Naive B cell (primary cell): ENCODE results near the gene KLF1. TPM values are rescaled to one million over a fixed set of nuclear protein-coding genes. Genes with fewer than 3 reads are reported as not detected.

Source experiments
- ATAC-seq, 2 donors: fragments of 150-1000 bp; cut with Tn5 transposase; 2 replicates each; pipeline ENCODE4 v1.10.0; 2021; ENCODE audit warnings: low read depth in 2 of 2, mild to moderate bottlenecking in 2 of 2, moderate library complexity in 2 of 2
- DNase-seq: peaks from one replicate; pipeline ENCODE4 v3.0.0; 2022
- H3K27ac Mint-ChIP-seq, 6 donors: one replicate each; pipeline ENCODE4 v1.8.0; 2020 to 2022; ENCODE audit warnings: mild to moderate bottlenecking in 6 of 6, mixed read lengths in 6 of 6, moderate library complexity in 5 of 6, inconsistent platforms in 2 of 6
- H3K27me3 Mint-ChIP-seq, 3 donors: one replicate each; pipeline ENCODE4 v1.8.0; 2021 to 2022; ENCODE audit warnings: mixed read lengths in 3 of 3, mild to moderate bottlenecking in 1 of 3
- H3K36me3 Mint-ChIP-seq, 2 donors: one replicate each; pipeline ENCODE4 v1.8.0; 2020 to 2022; ENCODE audit warnings: mixed read lengths in 2 of 2, inconsistent platforms in 1 of 2, mild to moderate bottlenecking in 1 of 2
- H3K4me1 Mint-ChIP-seq, 3 donors: one replicate each; pipeline ENCODE4 v1.8.0; 2020 to 2022; ENCODE audit warnings: mixed read lengths in 3 of 3, inconsistent platforms in 1 of 3, mild to moderate bottlenecking in 1 of 3, moderate library complexity in 1 of 3
- H3K4me3 Mint-ChIP-seq, 8 donors: one replicate each; pipeline ENCODE4 v1.8.0; 2020 to 2022; ENCODE audit warnings: mild to moderate bottlenecking in 8 of 8, mixed read lengths in 8 of 8, moderate library complexity in 8 of 8, inconsistent platforms in 2 of 8
- H3K9me3 Mint-ChIP-seq, 7 donors: one replicate each; pipeline ENCODE4 v1.8.0; 2020 to 2022; ENCODE audit warnings: mixed read lengths in 7 of 7, mild to moderate bottlenecking in 5 of 7, inconsistent platforms in 2 of 7, moderate library complexity in 1 of 7
- polyA plus RNA-seq, 6 donors: library from polyadenylated mRNA; unstranded; fragments of 300-500 nt; fragmentation: Illumina TruSeq; gene quantifications; one replicate each; pipeline ENCODE4 v1.2.3, GENCODE V29; 2021; ENCODE audit warnings: low read depth in 6 of 6

Gene KLF1
- polyA plus RNA-seq, 6 donors from 2014 or later: not detected

GRCh38 chr19:12836529-12836863 lies 50.5 kb downstream of the KLF1 start:
- Mint-ChIP-seq H3K4me1 (peaks cover 39 to 74% (median 58%) of the 10 kb centered on the region in 3 donors), H3K36me3 (peaks cover 0 to 30% of the 10 kb centered on the region in 2 donors), H3K27me3 (peaks cover 67 to 93% (median 69%) of the 10 kb centered on the region in 3 donors), H3K4me3 (peak overlapping the region in 2 of 8 donors; percentile 61 to 67), H3K9me3 (peaks cover 0 to 16% (median 7%) of the 10 kb centered on the region in 7 donors), H3K27ac (peak overlapping the region in 1 of 6 donors; percentile 82)
- ATAC-seq (no peak), DNase-seq (no peak)

- peak overlapping the region in 3 of 6 donors; percentile 52 to 73 (median 63) for H3K27ac Mint-ChIP-seq
- H3K36me3 Mint-ChIP-seq: peaks cover 0 to 20% of the 10 kb centered on the region in 2 donors
- peaks cover 67 to 93% (median 69%) of the 10 kb centered on the region in 3 donors for H3K27me3 Mint-ChIP-seq
- H3K9me3 Mint-ChIP-seq: peaks cover 1 to 17% (median 6%) of the 10 kb centered on the region in 7 donors
- peak in 1 of 2 donors; percentile 11 for ATAC-seq
- DNase-seq: no peak
- H3K4me1 Mint-ChIP-seq: peaks cover 29 to 61% (median 46%) of the 10 kb centered on the region in 3 donors
- peak overlapping the region in 6 of 8 donors; percentile 47 to 74 (median 68) for H3K4me3 Mint-ChIP-seq
Measured at GRCh38 chr19:12834976-12835757, 51.8 kb downstream of the KLF1 start.

- DNase-seq (no peak), ATAC-seq (no peak)
- Mint-ChIP-seq H3K4me3 (peak within 1 kb of the TSS; percentile 52 to 79 (median 70)), H3K4me1 (peaks cover 29 to 57% (median 42%) of the 10 kb centered on the region in 3 donors), H3K27ac (peak within 1 kb of the TSS in 5 of 6 donors; percentile 49 to 88 (median 73)), H3K36me3 (peaks cover 0 to 19% of the 10 kb centered on the region in 2 donors), H3K9me3 (peaks cover 1 to 17% (median 6%) of the 10 kb centered on the region in 7 donors), H3K27me3 (peaks cover 67 to 93% (median 69%) of the 10 kb centered on the region in 3 donors)
Measured at GRCh38 chr19:12834566-12834943, 52.4 kb downstream of the KLF1 start, which contains the start of gene RTBDN. Gene RTBDN (minus strand): TSS chr19:12834579. CDS start chr19:12829979, 4,600 bp downstream.

Other genes with a start within 250 kb of the KLF1 start
- 10 to 100 TPM; 64.1 to 97.0 (median 76.9) TPM for gene MAN2B1, start 220.5 kb downstream of the KLF1 start, polyA plus RNA-seq
- gene WDR83, start 220.4 kb downstream of the KLF1 start, polyA plus RNA-seq: 10 to 100 TPM; 12.6 to 34.5 (median 17.5) TPM
- gene DHPS, start 205.3 kb downstream of the KLF1 start, polyA plus RNA-seq: 100 to 1,000 TPM in 2 of 6 donors, 10 to 100 TPM in 4; 83.5 to 132 (median 85.5) TPM
- gene GNG14, start 199.2 kb downstream of the KLF1 start, polyA plus RNA-seq: not detected
- gene FBXW9, start 190.6 kb downstream of the KLF1 start, polyA plus RNA-seq: 1 to 10 TPM; 2.0 to 5.8 (median 4.9) TPM
- gene TNPO2, start 163.3 kb downstream of the KLF1 start, polyA plus RNA-seq: 1 to 10 TPM in 5 of 6 donors, not detected in 1; 1.7 to 3.5 (median 2.7) TPM
- gene TRIR, start 152.5 kb downstream of the KLF1 start, polyA plus RNA-seq: 100 to 1,000 TPM; 207 to 269 (median 230) TPM
- gene GET3, start 149.7 kb downstream of the KLF1 start, polyA plus RNA-seq: 100 to 1,000 TPM in 1 of 6 donors, 10 to 100 TPM in 5; 46.3 to 105 (median 53.5) TPM
- gene BEST2, start 135.4 kb downstream of the KLF1 start, polyA plus RNA-seq: under 1 TPM in 1 of 6 donors, not detected in 5; 0.23 TPM
- 1 to 10 TPM; 1.1 to 7.1 (median 3.3) TPM for gene HOOK2, start 111.6 kb downstream of the KLF1 start, polyA plus RNA-seq
- 1,000 to 10,000 TPM in 5 of 6 donors, 100 to 1,000 TPM in 1; 777 to 2,686 (median 1,649) TPM for gene JUNB, start 95.7 kb downstream of the KLF1 start, polyA plus RNA-seq
- 100 to 1,000 TPM in 5 of 6 donors, 10 to 100 TPM in 1; 96.8 to 203 (median 126) TPM for gene PRDX2, start 85.4 kb downstream of the KLF1 start, polyA plus RNA-seq
- gene THSD8, start 85.1 kb downstream of the KLF1 start, polyA plus RNA-seq: 1 to 10 TPM in 5 of 6 donors, not detected in 1; 2.0 to 6.6 (median 5.2) TPM
- 10 to 100 TPM; 19.7 to 30.9 (median 25.1) TPM for gene RNASEH2A, start 80.6 kb downstream of the KLF1 start, polyA plus RNA-seq
- not detected for gene RTBDN, start 52.6 kb downstream of the KLF1 start, polyA plus RNA-seq
- 1 to 10 TPM in 3 of 6 donors, under 1 TPM in 2, not detected in 1; 0.10 to 2.5 (median 1.0) TPM for gene MAST1, start 48.7 kb downstream of the KLF1 start, polyA plus RNA-seq
- gene DNASE2, start 5.8 kb downstream of the KLF1 start, polyA plus RNA-seq: 10 to 100 TPM; 24.5 to 55.8 (median 40.6) TPM
- gene GCDH, start 4.0 kb upstream of the KLF1 start, polyA plus RNA-seq: 10 to 100 TPM in 5 of 6 donors, 1 to 10 TPM in 1; 7.8 to 16.3 (median 13.4) TPM
- gene SYCE2, start 32.1 kb upstream of the KLF1 start, polyA plus RNA-seq: under 1 TPM in 1 of 6 donors, not detected in 5; 0.21 TPM
- gene FARSA, start 46.5 kb upstream of the KLF1 start, polyA plus RNA-seq: 10 to 100 TPM; 33.8 to 63.0 (median 44.0) TPM
- 100 to 1,000 TPM in 5 of 6 donors, 10 to 100 TPM in 1; 97.4 to 189 (median 155) TPM for gene CALR, start 51.4 kb upstream of the KLF1 start, polyA plus RNA-seq
- gene RAD23A, start 58.7 kb upstream of the KLF1 start, polyA plus RNA-seq: 100 to 1,000 TPM in 3 of 6 donors, 10 to 100 TPM in 3; 82.9 to 119 (median 99.3) TPM
- 10 to 100 TPM; 49.4 to 65.9 (median 52.7) TPM for gene GADD45GIP1, start 70.0 kb upstream of the KLF1 start, polyA plus RNA-seq
- not detected for gene DAND5, start 82.4 kb upstream of the KLF1 start, polyA plus RNA-seq
- gene NFIX, start 108.3 kb upstream of the KLF1 start, polyA plus RNA-seq: 1 to 10 TPM in 2 of 6 donors, under 1 TPM in 2, not detected in 2; 0.21 to 2.1 (median 1.1) TPM
- 10 to 100 TPM; 39.9 to 88.3 (median 50.8) TPM for gene LYL1, start 215.7 kb upstream of the KLF1 start, polyA plus RNA-seq
- 10 to 100 TPM; 20.2 to 36.3 (median 24.1) TPM for gene TRMT1, start 229.5 kb upstream of the KLF1 start, polyA plus RNA-seq
- 1 to 10 TPM in 2 of 6 donors, under 1 TPM in 4; 0.47 to 1.4 (median 0.67) TPM for gene NACC1, start 231.1 kb upstream of the KLF1 start, polyA plus RNA-seq